GM12878 (cell line): ENCODE measurements around the gene ATG4B. TPM values are rescaled to one million over a fixed set of nuclear protein-coding genes. Genes with fewer than 3 reads are reported as not detected.

ENCODE experiments used
- ATAC-seq: fragments of 200-7000 bp; cut with Tn5 transposase; 3 replicates; pipeline ENCODE4 v1.9.1; 2020; ENCODE audit warnings: mild to moderate bottlenecking, moderate library complexity
- BruUV-seq: library from RNA; stranded (reverse); fragments of 400-500 nt; replicated peaks from 2 replicates; lab custom pipeline; 2021; lab: Mats Ljungman, UMichigan
- CTCF ChIA-PET: fragments of 300-600 bp; sonication (Branson Sonifier 250); formaldehyde crosslinking; extraction: SDS; loops from one replicate; lab custom pipeline; 2021; ENCODE audit warnings: inconsistent platforms; lab: Yijun Ruan, JAX
- POLR2A ChIA-PET: fragments of 350-600 bp; formaldehyde crosslinking; extraction: SDS; loops from one replicate; lab custom pipeline; 2021; ENCODE audit warnings: inconsistent platforms; lab: Charles Lee
- RAD21 ChIA-PET: fragments of 300-600 bp; sonication (Branson Sonifier 250); formaldehyde crosslinking; loops from one replicate; lab custom pipeline; 2023; ENCODE audit warnings: antibody characterized with exemption; ENCODE audit not compliant: unreplicated experiment; lab: Charles Lee
- SMC1A ChIA-PET: fragments of 300-600 bp; sonication (Branson Sonifier 250); formaldehyde crosslinking; loops from one replicate; lab custom pipeline; 2023; ENCODE audit not compliant: unreplicated experiment, uncharacterized antibody; lab: Charles Lee
- DNase-seq: peaks from one replicate; pipeline ENCODE4 v3.0.0-alpha.2; 2011; ENCODE audit warnings: low read depth, low spot score
- FAIRE-seq: peaks from 3 replicates; lab custom pipeline; 2011; peaks lifted over from hg19 to GRCh38; lab: Jason Lieb, UNC
- H2AFZ ChIP-seq: 2 replicates; pipeline ENCODE4 v1.6.0; 2011; ENCODE audit warnings: low read depth, low read length, control low read depth; ENCODE audit not compliant: control insufficient read depth
- H3K27ac ChIP-seq: 2 replicates; pipeline ENCODE4 v1.5.1; 2011; ENCODE audit warnings: control low read depth; ENCODE audit not compliant: control insufficient read depth, insufficient read depth
- H3K27me3 ChIP-seq, 2 experiments: replicated peaks in 1 of 2; 2 replicates each; pipeline versions ENCODE4 v1.6.0 to v1.6.1; 2011; ENCODE audit warnings: low read length in 1 of 2; ENCODE audit not compliant: control insufficient read depth in 2 of 2, insufficient read depth in 2 of 2
- H3K36me3 ChIP-seq, 2 experiments: 2 replicates each; pipeline ENCODE4 v1.5.1; 2011; ENCODE audit warnings: low read length in 1 of 2; ENCODE audit not compliant: control insufficient read depth in 2 of 2, insufficient read depth in 2 of 2
- H3K4me1 ChIP-seq: 2 replicates; pipeline ENCODE4 v1.6.1; 2011; ENCODE audit warnings: mild to moderate bottlenecking, low read length, moderate library complexity, mixed read lengths; ENCODE audit not compliant: control insufficient read depth, insufficient read depth
- H3K4me2 ChIP-seq: 2 replicates; pipeline ENCODE4 v1.6.0; 2011; ENCODE audit warnings: control low read depth; ENCODE audit not compliant: control insufficient read depth, insufficient read depth
- H3K4me3 ChIP-seq: fragments of 200-600 bp; sonication (generic); 2 replicates; pipeline ENCODE4 v1.5.1; 2016
- H3K79me2 ChIP-seq: 2 replicates; pipeline ENCODE4 v1.6.0; 2011; ENCODE audit warnings: low read length; ENCODE audit not compliant: control insufficient read depth, insufficient read depth
- H3K9ac ChIP-seq: 2 replicates; pipeline ENCODE4 v1.8.0; 2011; ENCODE audit warnings: low read length, control low read depth, mixed read lengths; ENCODE audit not compliant: control insufficient read depth, insufficient read depth
- H3K9me3 ChIP-seq: replicated peaks from 3 replicates; pipeline ENCODE4 v1.5.1; 2011; ENCODE audit warnings: mild to moderate bottlenecking, low read length; ENCODE audit not compliant: control insufficient read depth, insufficient read depth
- H4K20me1 ChIP-seq: 2 replicates; pipeline ENCODE4 v1.6.0; 2011; ENCODE audit not compliant: control insufficient read depth, insufficient read depth
- BMI1 ChIP-seq: fragments of 450-650 bp; IDR thresholded peaks from 2 replicates; pipeline ENCODE4 v1.6.1; 2016; ENCODE audit warnings: mild to moderate bottlenecking, moderate library complexity, borderline replicate concordance
- EZH2 ChIP-seq: IDR thresholded peaks from 2 replicates; pipeline ENCODE4 v1.6.1; 2012; ENCODE audit warnings: low read depth, mild to moderate bottlenecking, control low read depth, inconsistent platforms, low read length, borderline replicate concordance; ENCODE audit not compliant: control insufficient read depth
- FOS ChIP-seq: IDR thresholded peaks from 3 replicates; pipeline ENCODE4 v1.6.1; 2011; ENCODE audit warnings: borderline replicate concordance; ENCODE audit not compliant: insufficient read length; ENCODE audit errors: extremely low read depth
- HDGF ChIP-seq: fragments of 450-650 bp; IDR thresholded peaks from 2 replicates; pipeline ENCODE4 v1.6.1; 2016; ENCODE audit warnings: antibody characterized with exemption
- HSF1 ChIP-seq: fragments of 150-350 bp; IDR thresholded peaks from 2 replicates; pipeline ENCODE4 v1.6.1; 2014; ENCODE audit warnings: mild to moderate bottlenecking, low read depth, low read length
- KAT2A ChIP-seq: conservative IDR thresholded peaks from 2 replicates; pipeline ENCODE4 v1.6.1; 2011; ENCODE audit warnings: low read depth, low read length; ENCODE audit not compliant: control insufficient read depth
- NKRF ChIP-seq: fragments of 450-650 bp; conservative IDR thresholded peaks from 2 replicates; pipeline ENCODE4 v1.6.1; 2017; ENCODE audit warnings: mild to moderate bottlenecking, moderate library complexity
- PAX8 ChIP-seq: fragments of 450-650 bp; IDR thresholded peaks from 2 replicates; pipeline ENCODE4 v1.6.1; 2017; ENCODE audit warnings: mild to moderate bottlenecking, moderate library complexity
- POLR2A ChIP-seq: IDR thresholded peaks from 2 replicates; pipeline ENCODE4 v1.6.1; 2011; ENCODE audit warnings: low read depth, mild to moderate bottlenecking, low read length
- RAD21 ChIP-seq: IDR thresholded peaks from 2 replicates; pipeline ENCODE4 v1.6.1; 2011; ENCODE audit warnings: mild to moderate bottlenecking, low read depth, low read length, moderate library complexity; ENCODE audit not compliant: insufficient read depth
- RBBP5 ChIP-seq: fragments of 200-600 bp; sonication (generic); conservative IDR thresholded peaks from 2 replicates; pipeline ENCODE4 v1.6.1; 2016
- SREBF1 ChIP-seq: IDR thresholded peaks from 2 replicates; pipeline ENCODE4 v1.6.1; 2012; ENCODE audit warnings: mild to moderate bottlenecking, low read length
- SREBF2 ChIP-seq: IDR thresholded peaks from 2 replicates; pipeline ENCODE4 v1.6.1; 2012; ENCODE audit warnings: mild to moderate bottlenecking, low read length
- SUZ12 ChIP-seq: fragments of 200-600 bp; sonication (generic); IDR thresholded peaks from one replicate; pipeline ENCODE4 v1.6.1; 2018; ENCODE audit warnings: antibody characterized with exemption, mild to moderate bottlenecking; ENCODE audit not compliant: unreplicated experiment
- TCF7 ChIP-seq: IDR thresholded peaks from 2 replicates; pipeline ENCODE4 v1.6.1; 2014; ENCODE audit warnings: antibody characterized with exemption, borderline replicate concordance
- WRNIP1 ChIP-seq: IDR thresholded peaks from 2 replicates; pipeline ENCODE4 v1.6.1; 2011; ENCODE audit warnings: low read depth, low read length, improper control_type of control experiment, borderline replicate concordance
- ZNF622 ChIP-seq: fragments of 450-650 bp; IDR thresholded peaks from 2 replicates; pipeline ENCODE4 v1.6.1; 2017; ENCODE audit warnings: mild to moderate bottlenecking, inconsistent platforms
- WGBS: methylation state at CpG from one replicate; pipeline ENCODE4 v1.1.6; 2016; ENCODE audit warnings: low lambda C conversion rate; ENCODE audit not compliant: insufficient replicate concordance, insufficient coverage; ENCODE audit errors: missing lambda C conversion rate; 5-methylcytosine and 5-hydroxymethylcytosine counted together
- in situ Hi-C: fragments of 300-500 bp; cut with MboI; formaldehyde crosslinking; loops from 9 replicates; pipeline ENCODE4 v1.14.3; 2018; ENCODE audit warnings: mixed read lengths
- intact Hi-C: fragments of 100-400 bp; cut with micrococcal nuclease; formaldehyde crosslinking; loops from one replicate; pipeline ENCODE4 v1.14.2; 2022; ENCODE audit not compliant: unreplicated experiment
- polyA plus RNA-seq, 11 experiments: library from polyadenylated mRNA; depleted of rRNA in 4 of 11; unstranded in 6 of 11; stranded (reverse) in 5 of 11; fragments of >200 nt; fragmentation: Nextera tagmentation in 4 of 11; fragmentation: Illumina TruSeq in 1 of 11; extraction: Ambion mirVana in 4 of 11; extraction: Trizol in 1 of 11; gene quantifications; 1 replicate in 1 of 11; 2 replicates in 10 of 11; pipeline versions ENCODE4 v1.2.1 to v1.2.3, GENCODE V29; 2011 to 2016; ENCODE audit warnings: inconsistent platforms in 2 of 11, missing spikeins in 2 of 11, low read depth in 1 of 11
- total RNA-seq, 4 experiments: library from RNA; depleted of rRNA in 3 of 4; stranded (reverse); fragments of >200 nt in 3 of 4; fragmentation: Illumina TruSeq in 1 of 4; extraction: Trizol in 1 of 4; gene quantifications; 2 replicates each; pipeline versions ENCODE4 v1.2.1 to v1.2.3, GENCODE V29; 2013 to 2021
- TF ChIP-seq, protein P1 (sequence below): fragments of 450-650 bp; IDR thresholded peaks from 2 replicates; pipeline ENCODE4 v1.6.1; 2018; ENCODE audit warnings: mild to moderate bottlenecking, low read depth, moderate library complexity; ENCODE audit not compliant: partially characterized antibody

The ATG4B gene
- total and polyA plus RNA-seq, 10 of the 15 experiments (the other 5 are each of a cell fraction or from before 2014, with no cell fraction given) = 5.8 to 84.1 (median 64.9) TPM

DNA sequence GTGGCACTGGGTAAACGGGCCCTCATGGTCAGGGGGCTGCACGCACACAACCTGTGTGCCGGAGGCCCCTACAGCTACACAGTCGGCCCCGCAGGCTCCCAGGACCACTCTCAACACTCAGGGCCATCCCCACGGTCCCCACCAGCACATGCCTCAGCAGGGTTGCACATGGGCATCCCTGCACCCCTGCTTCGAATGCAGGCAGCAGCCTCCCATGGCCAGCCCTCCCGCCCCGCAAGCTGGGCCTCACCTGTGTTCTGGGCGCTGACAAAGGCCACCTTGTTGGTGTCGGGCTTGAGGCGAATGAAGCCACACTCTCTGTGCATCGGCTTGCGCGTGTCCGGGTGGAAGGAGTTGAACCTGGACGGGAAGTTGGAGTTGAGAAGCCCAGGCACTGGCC is 34.8 kb upstream of the ATG4B start:
- H3K4me2 ChIP-seq = no peak overlapping the region
- H3K9ac ChIP-seq = no peak overlapping the region
- WGBS = 97% methylated on average over 14 of the region's 17 CpGs
- H3K27ac ChIP-seq = no peak overlapping the region
- H3K9me3 ChIP-seq = no peaks in the 10 kb centered on the region
- H2AFZ ChIP-seq = no peak overlapping the region
- H4K20me1 ChIP-seq = no peaks in the 10 kb centered on the region
- FAIRE-seq (no peak), DNase-seq (no peak), ATAC-seq (no peak)
- peaks cover 12 to 19% of the 10 kb centered on the region in 2 experiments for H3K36me3 ChIP-seq
- ChIA-PET RAD21 (no interaction called here), POLR2A (no interaction called here), SMC1A (no interaction called here), CTCF (no interaction called here)
- intact Hi-C loops (no loop called here), in situ Hi-C loops (no loop called here)
- H3K79me2 ChIP-seq = no peaks in the 10 kb centered on the region
- no TSS peak for BruUV-seq
- H3K4me3 ChIP-seq = no peak overlapping the region
- no peaks in the 10 kb centered on the region for H3K4me1 ChIP-seq
- H3K27me3 ChIP-seq = no peaks in the 10 kb centered on the region
- no peak for TF ChIP-seq HDGF
- TF ChIP-seq SREBF2 = no peak
- TF ChIP-seq ZNF622 = no peak
- TF ChIP-seq POLR2A = no peak
- TF ChIP-seq HSF1 = no peak
- no peak for TF ChIP-seq WRNIP1
- no peak for TF ChIP-seq SUZ12
- no peak for TF ChIP-seq SREBF1
- TF ChIP-seq BMI1 = no peak
- TF ChIP-seq RAD21 = no peak
- TF ChIP-seq EZH2 = no peak
- TF ChIP-seq, protein P1, sequence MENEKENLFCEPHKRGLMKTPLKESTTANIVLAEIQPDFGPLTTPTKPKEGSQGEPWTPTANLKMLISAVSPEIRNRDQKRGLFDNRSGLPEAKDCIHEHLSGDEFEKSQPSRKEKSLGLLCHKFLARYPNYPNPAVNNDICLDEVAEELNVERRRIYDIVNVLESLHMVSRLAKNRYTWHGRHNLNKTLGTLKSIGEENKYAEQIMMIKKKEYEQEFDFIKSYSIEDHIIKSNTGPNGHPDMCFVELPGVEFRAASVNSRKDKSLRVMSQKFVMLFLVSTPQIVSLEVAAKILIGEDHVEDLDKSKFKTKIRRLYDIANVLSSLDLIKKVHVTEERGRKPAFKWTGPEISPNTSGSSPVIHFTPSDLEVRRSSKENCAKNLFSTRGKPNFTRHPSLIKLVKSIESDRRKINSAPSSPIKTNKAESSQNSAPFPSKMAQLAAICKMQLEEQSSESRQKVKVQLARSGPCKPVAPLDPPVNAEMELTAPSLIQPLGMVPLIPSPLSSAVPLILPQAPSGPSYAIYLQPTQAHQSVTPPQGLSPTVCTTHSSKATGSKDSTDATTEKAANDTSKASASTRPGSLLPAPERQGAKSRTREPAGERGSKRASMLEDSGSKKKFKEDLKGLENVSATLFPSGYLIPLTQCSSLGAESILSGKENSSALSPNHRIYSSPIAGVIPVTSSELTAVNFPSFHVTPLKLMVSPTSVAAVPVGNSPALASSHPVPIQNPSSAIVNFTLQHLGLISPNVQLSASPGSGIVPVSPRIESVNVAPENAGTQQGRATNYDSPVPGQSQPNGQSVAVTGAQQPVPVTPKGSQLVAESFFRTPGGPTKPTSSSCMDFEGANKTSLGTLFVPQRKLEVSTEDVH = no peak
- TF ChIP-seq PAX8 = no peak
- no peak for TF ChIP-seq NKRF
- TF ChIP-seq FOS = no peak
- TF ChIP-seq TCF7 = no peak
- TF ChIP-seq RBBP5 = no peak
- TF ChIP-seq KAT2A = no peak
